Measurements from ENCODE around the gene SLC25A25.
A peak's percentile ranks its signal among the peaks of the same experiment; 100 is the strongest.
"Not testable (repeated sequence)": the region's sequence is repeated elsewhere in the genome, so short reads cannot be mapped to it uniquely, and the experiment has no call there.

The SLC25A25 gene

GRCh38 chr9:128124873-128125579 lies 57.0 kb downstream of the SLC25A25 start:
- DNase-seq (ENCODE audit: low read depth in 2 of 2), result peak in 1 of 2 donors; percentile 11

- DNase-seq (ENCODE audit: low read depth in 2 of 2), result no peak
These were observed 57.7 kb downstream of the SLC25A25 start for GRCh38 chr9:128125580-128126354.

- peak; percentile 64 to 77 for DNase-seq (ENCODE audit: low read depth in 2 of 2)
These were observed 59.5 kb downstream of the SLC25A25 start, which contains the start of gene PTGES2 for GRCh38 chr9:128127568-128127989. PTGES2 (minus strand) TSS chr9:128127729; CDS start chr9:128127717, 12 bp downstream.

- DNase-seq (ENCODE audit: low read depth in 2 of 2), result peak; percentile 66 to 72
These were observed 60.2 kb downstream of the SLC25A25 start for GRCh38 chr9:128127990-128128835.

GRCh38 chr9:128128836-128129590 lies 61.0 kb downstream of the SLC25A25 start:
- DNase-seq (ENCODE audit: low read depth in 2 of 2), result no peak

- DNase-seq (ENCODE audit: low read depth in 2 of 2), result peak; percentile 14 to 25
These were observed 62.1 kb downstream of the SLC25A25 start for GRCh38 chr9:128129976-128130590.

- not testable (repeated sequence) for DNase-seq (ENCODE audit: low read depth in 2 of 2)
These were observed 62.6 kb downstream of the SLC25A25 start for GRCh38 chr9:128130651-128131050.

- not testable (repeated sequence) for DNase-seq (ENCODE audit: low read depth in 2 of 2)
These were observed 63.3 kb downstream of the SLC25A25 start for GRCh38 chr9:128131346-128131745.

GRCh38 chr9:128132139-128132538 lies 64.1 kb downstream of the SLC25A25 start:
- not testable (repeated sequence) for DNase-seq (ENCODE audit: low read depth in 2 of 2)

- DNase-seq (ENCODE audit: low read depth in 2 of 2), result not testable (repeated sequence)
These were observed 67.5 kb downstream of the SLC25A25 start for GRCh38 chr9:128135561-128135960.

GRCh38 chr9:128136816-128137793 lies 69.1 kb downstream of the SLC25A25 start:
- DNase-seq (ENCODE audit: low read depth in 2 of 2), result no peak

- DNase-seq (ENCODE audit: low read depth in 2 of 2), result no peak
These were observed 70.0 kb downstream of the SLC25A25 start for GRCh38 chr9:128138001-128138400.

- DNase-seq (ENCODE audit: low read depth in 2 of 2), result no peak
These were observed 71.6 kb downstream of the SLC25A25 start for GRCh38 chr9:128139621-128140020.

- DNase-seq (ENCODE audit: low read depth in 2 of 2), result no peak
These were observed 73.6 kb downstream of the SLC25A25 start for GRCh38 chr9:128141604-128142003.

GRCh38 chr9:128142061-128142460 lies 74.0 kb downstream of the SLC25A25 start:
- no peak for DNase-seq (ENCODE audit: low read depth in 2 of 2)

GRCh38 chr9:128142596-128142995 lies 74.6 kb downstream of the SLC25A25 start:
- DNase-seq (ENCODE audit: low read depth in 2 of 2), result no peak

GRCh38 chr9:128143525-128144238 lies 75.7 kb downstream of the SLC25A25 start:
- no peak for DNase-seq (ENCODE audit: low read depth in 2 of 2)

- no peak for DNase-seq (ENCODE audit: low read depth in 2 of 2)
These were observed 76.5 kb downstream of the SLC25A25 start for GRCh38 chr9:128144239-128145181.

All from stimulated activated CD8-positive, alpha-beta memory T cell treated with anti-CD3 and anti-CD28 coated beads, Interleukin-15, amount 100 ng/mL, for 4 hours (primary cell).